PC-3 (cell line): ENCODE measurements around the gene TMEM171. TPM values are rescaled to one million over a fixed set of nuclear protein-coding genes. Genes with fewer than 3 reads are reported as not detected.

Source experiments
- ATAC-seq: fragments of 200-7000 bp; cut with Tn5 transposase; 2 replicates; pipeline ENCODE4 v1.9.1; 2020; ENCODE audit warnings: mild to moderate bottlenecking, moderate library complexity
- BruUV-seq: library from RNA; stranded (reverse); fragments of 400-500 nt; replicated peaks from 2 replicates; lab custom pipeline; 2021; lab: Mats Ljungman, UMichigan
- CTCF ChIA-PET: fragments of 300-600 bp; sonication (Branson Sonifier 250); formaldehyde crosslinking; loops from one replicate; lab custom pipeline; 2022; ENCODE audit warnings: antibody characterized with exemption; lab: Charles Lee
- POLR2A ChIA-PET: fragments of 300-600 bp; sonication (Branson Sonifier 250); formaldehyde crosslinking; loops from one replicate; lab custom pipeline; 2022; ENCODE audit warnings: antibody characterized with exemption; ENCODE audit not compliant: unreplicated experiment; lab: Charles Lee
- DNase-seq: peaks from one replicate; pipeline ENCODE4 v3.0.0-alpha.2; 2015
- H2AFZ ChIP-seq: fragments of 300-600 bp; sonication (generic); 2 replicates; pipeline ENCODE4 v1.6.0; 2016; ENCODE audit warnings: antibody characterized with exemption, low read length
- H3F3A ChIP-seq: fragments of 300-600 bp; sonication (generic); one replicate; pipeline ENCODE4 v1.6.0; 2017; ENCODE audit warnings: antibody characterized with exemption, low read length, control low read depth, mild to moderate bottlenecking; ENCODE audit not compliant: unreplicated experiment
- H3K27ac ChIP-seq: fragments of 300-600 bp; sonication (generic); 2 replicates; pipeline ENCODE4 v1.5.1; 2016; ENCODE audit warnings: mild to moderate bottlenecking, low read length
- H3K27me3 ChIP-seq: fragments of 300-600 bp; sonication (generic); 2 replicates; pipeline ENCODE4 v1.6.1; 2016; ENCODE audit warnings: low read length, mixed read lengths
- H3K36me3 ChIP-seq: fragments of 300-600 bp; sonication (generic); 2 replicates; pipeline ENCODE4 v1.6.1; 2016; ENCODE audit warnings: low read depth, mixed run types, low read length, mixed read lengths
- H3K4me1 ChIP-seq: fragments of 300-600 bp; sonication (generic); 2 replicates; pipeline ENCODE4 v1.5.1; 2016; ENCODE audit warnings: low read length; ENCODE audit not compliant: insufficient read depth
- H3K4me2 ChIP-seq: fragments of 300-600 bp; sonication (generic); 2 replicates; pipeline ENCODE4 v1.6.0; 2016; ENCODE audit warnings: low read length
- H3K4me3 ChIP-seq: fragments of 300-600 bp; sonication (generic); 2 replicates; pipeline ENCODE4 v1.5.1; 2016; ENCODE audit warnings: mild to moderate bottlenecking, low read length, mixed read lengths
- H3K79me2 ChIP-seq: fragments of 300-600 bp; sonication (generic); 2 replicates; pipeline ENCODE4 v1.6.1; 2017; ENCODE audit warnings: low read length, mixed read lengths
- H3K9ac ChIP-seq: fragments of 300-600 bp; sonication (generic); 2 replicates; pipeline ENCODE4 v1.6.0; 2016; ENCODE audit warnings: mild to moderate bottlenecking, low read length
- H3K9me2 ChIP-seq: fragments of 300-600 bp; sonication (generic); replicated peaks from 2 replicates; pipeline ENCODE4 v1.6.1; 2016; ENCODE audit warnings: mixed run types, low read length, mixed read lengths
- H3K9me3 ChIP-seq: fragments of 300-600 bp; sonication (generic); 2 replicates; pipeline ENCODE4 v1.6.1; 2016; ENCODE audit warnings: low read length, mixed read lengths
- H4K20me1 ChIP-seq: fragments of 300-600 bp; sonication (generic); 2 replicates; pipeline ENCODE4 v1.6.1; 2016; ENCODE audit warnings: low read length, mixed read lengths
- CTCF ChIP-seq: fragments of 300-600 bp; sonication (generic); conservative IDR thresholded peaks from 2 replicates; pipeline ENCODE4 v1.5.1; 2017; ENCODE audit warnings: antibody characterized with exemption, low read depth, mild to moderate bottlenecking, low read length
- EZH2 ChIP-seq: fragments of 300-600 bp; sonication (generic); IDR thresholded peaks from one replicate; pipeline ENCODE4 v1.6.1; 2017; ENCODE audit warnings: antibody characterized with exemption, mild to moderate bottlenecking, low read length; ENCODE audit not compliant: unreplicated experiment
- EZH2phosphoT487 ChIP-seq: fragments of 300-600 bp; sonication (generic); IDR thresholded peaks from 2 replicates; pipeline ENCODE4 v1.6.1; 2018; ENCODE audit warnings: mild to moderate bottlenecking, antibody characterized with exemption, low read length, borderline replicate concordance
- intact Hi-C: fragments of 100-400 bp; cut with micrococcal nuclease; formaldehyde crosslinking; loops from 2 replicates; pipeline ENCODE4 v1.9.0; 2023
- total RNA-seq: library from RNA; depleted of rRNA; stranded (reverse); fragments of >200 nt; gene quantifications from 2 replicates; pipeline ENCODE4 v1.2.3, GENCODE V29; 2014

Gene TMEM171
- total RNA-seq, 1 experiment from 2014 or later, result 1.8 TPM

- Histone ChIP-seq H3F3A (no peaks in the 10 kb centered on the region), H3K27me3 (no peaks in the 10 kb centered on the region), H3K9ac (no peak overlapping the region), H3K9me2 (no peaks in the 10 kb centered on the region), H3K79me2 (no peaks in the 10 kb centered on the region), H3K4me2 (no peak overlapping the region), H3K9me3 (no peaks in the 10 kb centered on the region), H3K4me1 (no peaks in the 10 kb centered on the region), H3K27ac (no peak overlapping the region), H3K4me3 (no peak overlapping the region), H2AFZ (no peak overlapping the region), H4K20me1 (no peaks in the 10 kb centered on the region), H3K36me3 (no peaks in the 10 kb centered on the region)
- TF ChIP-seq EZH2 (no peak), EZH2phosphoT487 (no peak), CTCF (no peak)
- ATAC-seq (no peak), DNase-seq (no peak)
- intact Hi-C loops, result no loop called here
- POLR2A ChIA-PET, result no interaction called here
- no TSS peak for BruUV-seq
- CTCF ChIA-PET, result no interaction called here
Measured at GRCh38 chr5:73106335-73106734, 14.0 kb upstream of the TMEM171 start.

GRCh38 chr5:73110190-73110589 is 10.2 kb upstream of the TMEM171 start:
- Histone ChIP-seq H3K4me2 (no peak overlapping the region), H3K27ac (no peak overlapping the region), H3K79me2 (no peaks in the 10 kb centered on the region), H3K9ac (no peak overlapping the region), H2AFZ (no peak overlapping the region), H3K36me3 (no peaks in the 10 kb centered on the region), H3K27me3 (no peaks in the 10 kb centered on the region), H4K20me1 (no peaks in the 10 kb centered on the region), H3K4me3 (no peak overlapping the region), H3F3A (no peaks in the 10 kb centered on the region), H3K9me3 (no peaks in the 10 kb centered on the region), H3K4me1 (peaks cover 9% of the 10 kb centered on the region), H3K9me2 (no peaks in the 10 kb centered on the region)
- DNase-seq (no peak), ATAC-seq (no peak)
- CTCF ChIA-PET, result no interaction called here
- POLR2A ChIA-PET, result no interaction called here
- intact Hi-C loops, result no loop called here
- BruUV-seq, result no TSS peak
- TF ChIP-seq CTCF (no peak), EZH2phosphoT487 (no peak), EZH2 (no peak)

- Histone ChIP-seq H3K27me3 (no peaks in the 10 kb centered on the region), H3K9me2 (no peaks in the 10 kb centered on the region), H3K79me2 (no peaks in the 10 kb centered on the region), H3K4me3 (no peak overlapping the region), H3F3A (no peaks in the 10 kb centered on the region), H3K27ac (no peak overlapping the region), H3K4me1 (peaks cover 21% of the 10 kb centered on the region), H3K4me2 (no peak overlapping the region), H3K9ac (no peak overlapping the region), H4K20me1 (no peaks in the 10 kb centered on the region), H3K36me3 (no peaks in the 10 kb centered on the region), H3K9me3 (no peaks in the 10 kb centered on the region), H2AFZ (no peak overlapping the region)
- BruUV-seq, result no TSS peak
- CTCF ChIA-PET, result no interaction called here
- POLR2A ChIA-PET, result no interaction called here
- TF ChIP-seq CTCF, result no peak
- ATAC-seq (no peak), DNase-seq (no peak)
- intact Hi-C loops, result no loop called here
Measured at GRCh38 chr5:73111536-73111935, 8.8 kb upstream of the TMEM171 start.
